ENCODE results near the gene ANKS1B. TPM values are rescaled to one million over a fixed set of nuclear protein-coding genes. Genes with fewer than 3 reads are reported as not detected.

The ANKS1B gene
- total RNA-seq, 1 experiment from 2014 or later = 0.61 TPM

DNA sequence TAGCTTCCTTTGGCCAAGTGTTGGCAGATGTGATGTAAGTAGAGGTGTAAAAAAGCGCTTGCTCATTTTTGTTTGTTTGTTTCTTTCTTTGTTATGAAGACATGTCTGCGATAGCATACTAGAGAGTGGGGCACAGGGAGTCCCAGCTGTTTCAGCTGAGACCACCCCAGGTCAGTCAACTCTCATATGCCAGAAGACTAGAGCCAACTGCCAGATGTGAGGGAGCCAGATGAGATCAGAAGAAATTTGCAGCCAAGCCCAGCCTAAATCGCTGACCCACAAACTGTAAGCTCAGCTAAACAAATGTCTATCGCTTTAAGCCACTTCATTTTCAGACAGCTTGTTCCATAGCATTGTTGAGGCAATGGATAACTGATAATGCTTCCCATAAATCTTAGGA is 942.5 kb downstream of the ANKS1B start:
- no peak overlapping the region for H3K4me3 ChIP-seq (ENCODE audit: low read depth, low read length)
- CTCF ChIA-PET = no interaction called here
- Mint-ChIP-seq H3K36me3 (ENCODE audit: insufficient read depth, unreplicated experiment) (no peaks in the 10 kb centered on the region), H3K9me3 (ENCODE audit: unreplicated experiment) (peaks cover 18% of the 10 kb centered on the region), H3K4me1 (ENCODE audit: low read depth, unreplicated experiment) (no peaks in the 10 kb centered on the region), H3K4me3 (ENCODE audit: unreplicated experiment) (no peak overlapping the region), H3K27ac (ENCODE audit: unreplicated experiment) (no peak overlapping the region), H3K27me3 (ENCODE audit: insufficient read depth, unreplicated experiment) (peaks cover 15% of the 10 kb centered on the region)
- POLR2A ChIA-PET = no interaction called here
- no peaks in the 10 kb centered on the region for H3K36me3 ChIP-seq (ENCODE audit: control insufficient read depth, insufficient read depth, low read length)
- H3K4me1 ChIP-seq = no peaks in the 10 kb centered on the region
- TF ChIP-seq, protein P1, sequence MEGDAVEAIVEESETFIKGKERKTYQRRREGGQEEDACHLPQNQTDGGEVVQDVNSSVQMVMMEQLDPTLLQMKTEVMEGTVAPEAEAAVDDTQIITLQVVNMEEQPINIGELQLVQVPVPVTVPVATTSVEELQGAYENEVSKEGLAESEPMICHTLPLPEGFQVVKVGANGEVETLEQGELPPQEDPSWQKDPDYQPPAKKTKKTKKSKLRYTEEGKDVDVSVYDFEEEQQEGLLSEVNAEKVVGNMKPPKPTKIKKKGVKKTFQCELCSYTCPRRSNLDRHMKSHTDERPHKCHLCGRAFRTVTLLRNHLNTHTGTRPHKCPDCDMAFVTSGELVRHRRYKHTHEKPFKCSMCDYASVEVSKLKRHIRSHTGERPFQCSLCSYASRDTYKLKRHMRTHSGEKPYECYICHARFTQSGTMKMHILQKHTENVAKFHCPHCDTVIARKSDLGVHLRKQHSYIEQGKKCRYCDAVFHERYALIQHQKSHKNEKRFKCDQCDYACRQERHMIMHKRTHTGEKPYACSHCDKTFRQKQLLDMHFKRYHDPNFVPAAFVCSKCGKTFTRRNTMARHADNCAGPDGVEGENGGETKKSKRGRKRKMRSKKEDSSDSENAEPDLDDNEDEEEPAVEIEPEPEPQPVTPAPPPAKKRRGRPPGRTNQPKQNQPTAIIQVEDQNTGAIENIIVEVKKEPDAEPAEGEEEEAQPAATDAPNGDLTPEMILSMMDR (IDR thresholded peaks at IDR 0.05; ENCODE audit: insufficient read depth in 1 of 2, low read depth in 1 of 2, low read length in 1 of 2, severe bottlenecking in 1 of 2, unreplicated experiment in 1 of 2) = no peak
- no TSS peak for BruUV-seq (replicated peaks)
- H3K27me3 ChIP-seq (replicated peaks; ENCODE audit: control insufficient read depth, insufficient read depth, low read length) = no peaks in the 10 kb centered on the region
- DNase-seq = no peak
- 0 out of 2 replicates have a peak, but pooled peaks cover 4% of the 10 kb centered on the region for H3K9me3 ChIP-seq
- intact Hi-C loops (cut with micrococcal nuclease; ENCODE audit: unreplicated experiment) = loop anchor here (5.0 to 10.0 kb wide), 2 partner anchors 213 to 725 kb away; no protein-coding TSS in a partner anchor

DNA sequence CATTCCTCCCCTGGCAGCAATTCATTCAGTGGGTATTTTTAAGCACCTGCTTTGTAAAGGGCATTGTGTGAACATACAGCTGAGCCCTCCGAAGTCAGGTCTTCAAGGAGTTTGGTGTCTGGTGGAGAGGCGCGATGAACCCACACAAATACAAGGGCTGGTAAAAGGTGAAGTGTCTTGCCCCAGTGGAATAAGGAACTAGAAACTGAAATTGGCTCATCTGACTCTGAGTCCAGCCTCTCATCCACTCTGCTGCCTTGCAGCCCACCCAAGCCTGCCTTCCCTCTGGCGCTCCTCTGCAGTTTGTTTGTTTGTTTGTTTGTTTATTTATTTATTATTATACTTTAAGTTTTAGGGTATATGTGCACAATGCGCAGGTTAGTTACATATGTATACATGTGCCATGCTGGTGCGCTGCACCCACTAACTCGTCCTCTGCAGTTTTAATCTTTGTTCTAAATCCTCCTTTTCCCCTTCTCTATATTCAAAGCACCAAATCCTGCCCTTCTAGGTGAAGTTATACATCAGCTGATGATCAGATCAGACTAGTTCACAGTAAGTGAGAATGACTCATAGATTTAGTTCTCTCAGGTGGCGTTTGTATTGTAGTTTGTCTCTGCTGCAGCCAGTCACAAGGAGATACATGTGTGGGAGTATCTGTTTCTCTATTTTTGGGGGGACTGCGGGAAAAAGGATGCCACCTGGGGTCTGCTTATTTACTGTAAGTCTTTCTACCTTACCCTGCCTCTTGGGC is 945.2 kb downstream of the ANKS1B start:
- Mint-ChIP-seq H3K27ac (ENCODE audit: unreplicated experiment) (no peak overlapping the region), H3K4me3 (ENCODE audit: unreplicated experiment) (no peak overlapping the region), H3K27me3 (ENCODE audit: insufficient read depth, unreplicated experiment) (peaks cover 12% of the 10 kb centered on the region), H3K4me1 (ENCODE audit: low read depth, unreplicated experiment) (no peaks in the 10 kb centered on the region), H3K9me3 (ENCODE audit: unreplicated experiment) (no peaks in the 10 kb centered on the region), H3K36me3 (ENCODE audit: insufficient read depth, unreplicated experiment) (no peaks in the 10 kb centered on the region)
- no peak for DNase-seq
- H3K4me1 ChIP-seq = no peaks in the 10 kb centered on the region
- H3K9me3 ChIP-seq = no peaks in the 10 kb centered on the region
- H3K4me3 ChIP-seq (ENCODE audit: low read depth, low read length) = no peak overlapping the region
- intact Hi-C loops (cut with micrococcal nuclease; ENCODE audit: unreplicated experiment) = loop anchor here (5.0 to 10.0 kb wide), 2 partner anchors 215 to 728 kb away; no protein-coding TSS in a partner anchor
- no peaks in the 10 kb centered on the region for H3K36me3 ChIP-seq (ENCODE audit: control insufficient read depth, insufficient read depth, low read length)
- POLR2A ChIA-PET = no interaction called here
- CTCF ChIA-PET = no interaction called here
- no peaks in the 10 kb centered on the region for H3K27me3 ChIP-seq (replicated peaks; ENCODE audit: control insufficient read depth, insufficient read depth, low read length)
- TF ChIP-seq, protein P1 (IDR thresholded peaks at IDR 0.05; ENCODE audit: insufficient read depth in 1 of 2, low read depth in 1 of 2, low read length in 1 of 2, severe bottlenecking in 1 of 2, unreplicated experiment in 1 of 2) = no peak
- no TSS peak for BruUV-seq (replicated peaks)

DNA sequence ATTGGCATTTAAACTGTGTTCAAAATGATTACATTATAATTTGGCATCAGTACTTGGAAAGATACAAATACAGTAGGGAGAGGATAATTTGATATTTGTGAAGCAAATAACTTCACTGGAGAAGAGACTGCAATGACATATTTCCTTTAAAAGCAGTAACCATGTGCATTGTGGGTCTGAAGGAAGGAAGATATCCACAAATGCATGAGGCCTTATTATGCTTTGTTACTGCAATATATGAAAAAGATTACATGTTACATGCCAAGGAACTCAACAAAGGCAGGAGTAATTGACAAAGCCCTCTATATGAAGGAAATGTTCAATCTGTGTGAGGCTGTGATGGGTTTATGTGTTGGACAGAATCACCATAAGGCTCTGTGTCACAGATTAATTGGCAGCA is 948.2 kb downstream of the ANKS1B start:
- H3K27me3 ChIP-seq (replicated peaks; ENCODE audit: control insufficient read depth, insufficient read depth, low read length) = no peaks in the 10 kb centered on the region
- H3K4me3 ChIP-seq (ENCODE audit: low read depth, low read length) = no peak overlapping the region
- H3K27me3 Mint-ChIP-seq (ENCODE audit: insufficient read depth, unreplicated experiment) = peaks cover 17% of the 10 kb centered on the region
- POLR2A ChIA-PET = no interaction called here
- no TSS peak for BruUV-seq (replicated peaks)
- no peaks in the 10 kb centered on the region for H3K4me1 ChIP-seq
- H3K4me1 Mint-ChIP-seq (ENCODE audit: low read depth, unreplicated experiment) = no peaks in the 10 kb centered on the region
- DNase-seq = no peak
- intact Hi-C loops (cut with micrococcal nuclease; ENCODE audit: unreplicated experiment) = no loop called here
- H3K4me3 Mint-ChIP-seq (ENCODE audit: unreplicated experiment) = no peak overlapping the region
- TF ChIP-seq, protein P1 (IDR thresholded peaks at IDR 0.05; ENCODE audit: insufficient read depth in 1 of 2, low read depth in 1 of 2, low read length in 1 of 2, severe bottlenecking in 1 of 2, unreplicated experiment in 1 of 2) = no peak
- no peaks in the 10 kb centered on the region for H3K36me3 Mint-ChIP-seq (ENCODE audit: insufficient read depth, unreplicated experiment)
- CTCF ChIA-PET = no interaction called here
- H3K9me3 Mint-ChIP-seq (ENCODE audit: unreplicated experiment) = no peaks in the 10 kb centered on the region
- no peaks in the 10 kb centered on the region for H3K36me3 ChIP-seq (ENCODE audit: control insufficient read depth, insufficient read depth, low read length)
- no peaks in the 10 kb centered on the region for H3K9me3 ChIP-seq
- H3K27ac Mint-ChIP-seq (ENCODE audit: unreplicated experiment) = no peak overlapping the region

All from Caco-2 (cell line).